Measurements from ENCODE around the gene DISC1.
"Not testable (repeated sequence)": the region's sequence is repeated elsewhere in the genome, so short reads cannot be mapped to it uniquely, and the experiment has no call there.

DISC1 gene

GRCh38 chr1:231636157-231636556 lies 9.6 kb downstream of the DISC1 start:
- DNase-seq (ENCODE audit: low read depth, low spot score): peak; percentile 51

GRCh38 chr1:231636922-231637321 lies 10.3 kb downstream of the DISC1 start:
- not testable (repeated sequence) for DNase-seq (ENCODE audit: low read depth, low spot score)

GRCh38 chr1:231638647-231639046 lies 12.1 kb downstream of the DISC1 start:
- no peak for DNase-seq (ENCODE audit: low read depth, low spot score)

GRCh38 chr1:231639819-231640218 lies 13.2 kb downstream of the DISC1 start:
- no peak for DNase-seq (ENCODE audit: low read depth, low spot score)

GRCh38 chr1:231641444-231641843 lies 14.9 kb downstream of the DISC1 start:
- not testable (repeated sequence) for DNase-seq (ENCODE audit: low read depth, low spot score)

- DNase-seq (ENCODE audit: low read depth, low spot score): not testable (repeated sequence)
These were observed 15.5 kb downstream of the DISC1 start for GRCh38 chr1:231642061-231642460.

GRCh38 chr1:231642618-231643017 lies 16.0 kb downstream of the DISC1 start:
- DNase-seq (ENCODE audit: low read depth, low spot score): no peak

GRCh38 chr1:231643071-231643934 lies 16.7 kb downstream of the DISC1 start:
- no peak for DNase-seq (ENCODE audit: low read depth, low spot score)

GRCh38 chr1:231643935-231644237 lies 17.3 kb downstream of the DISC1 start:
- no peak for DNase-seq (ENCODE audit: low read depth, low spot score)

- DNase-seq (ENCODE audit: low read depth, low spot score): not testable (repeated sequence)
These were observed 19.0 kb downstream of the DISC1 start for GRCh38 chr1:231645634-231646033.

- not testable (repeated sequence) for DNase-seq (ENCODE audit: low read depth, low spot score)
These were observed 19.6 kb downstream of the DISC1 start for GRCh38 chr1:231646165-231646564.

- peak; percentile 41 for DNase-seq (ENCODE audit: low read depth, low spot score)
These were observed 25.2 kb downstream of the DISC1 start for GRCh38 chr1:231651621-231652260.

- no peak for DNase-seq (ENCODE audit: low read depth, low spot score)
These were observed 27.0 kb downstream of the DISC1 start for GRCh38 chr1:231653632-231654031.

- DNase-seq (ENCODE audit: low read depth, low spot score): no peak
These were observed 30.2 kb downstream of the DISC1 start for GRCh38 chr1:231656741-231657140.

GRCh38 chr1:231658223-231658622 lies 31.6 kb downstream of the DISC1 start:
- DNase-seq (ENCODE audit: low read depth, low spot score): not testable (repeated sequence)

GRCh38 chr1:231660198-231660597 lies 33.6 kb downstream of the DISC1 start:
- no peak for DNase-seq (ENCODE audit: low read depth, low spot score)

- no peak for DNase-seq (ENCODE audit: low read depth, low spot score)
These were observed 36.7 kb downstream of the DISC1 start for GRCh38 chr1:231663211-231663792.

GRCh38 chr1:231665101-231665500 lies 38.5 kb downstream of the DISC1 start:
- DNase-seq (ENCODE audit: low read depth, low spot score): no peak

- no peak for DNase-seq (ENCODE audit: low read depth, low spot score)
These were observed 39.1 kb downstream of the DISC1 start for GRCh38 chr1:231665726-231666125.

GRCh38 chr1:231666220-231666936 lies 39.8 kb downstream of the DISC1 start:
- no peak for DNase-seq (ENCODE audit: low read depth, low spot score)

- no peak for DNase-seq (ENCODE audit: low read depth, low spot score)
These were observed 40.5 kb downstream of the DISC1 start for GRCh38 chr1:231666937-231667608.

Data from ELF-1 (cell line).